Measurements from ENCODE around the gene ABCC4.

ABCC4 gene

GRCh38 chr13:94984958-94985357, 316.3 kb downstream of the ABCC4 start:
- DNase-seq: no peak

GRCh38 chr13:94978516-94978915, 322.7 kb downstream of the ABCC4 start:
- no peak for DNase-seq

- no peak for DNase-seq
Measured at GRCh38 chr13:94974015-94974951, 327.0 kb downstream of the ABCC4 start.

- DNase-seq: no peak
Measured at GRCh38 chr13:94972262-94972661, 329.0 kb downstream of the ABCC4 start.

Data from CD4-positive, alpha-beta T cell treated with Interleukin-6 for 4 hours (primary cell).